Central memory CD8-positive, alpha-beta T cell (primary cell): ENCODE results near the gene PKIB.
A peak's percentile ranks its signal among the peaks of the same experiment; 100 is the strongest.
"Not testable (repeated sequence)": the region's sequence is repeated elsewhere in the genome, so short reads cannot be mapped to it uniquely, and the experiment has no call there.

ENCODE experiments used
- ATAC-seq: fragments of 150-1000 bp; cut with Tn5 transposase; replicated peaks from 2 replicates; pipeline ENCODE4 v1.10.0; 2022; ENCODE audit warnings: mild to moderate bottlenecking, moderate FRiP score, moderate number of reproducible peaks; ENCODE audit not compliant: poor library complexity, severe bottlenecking; ENCODE audit errors: extremely low read depth
- DNase-seq, 2 donors: peaks; one replicate each; pipeline ENCODE4 v3.0.0; 2021; ENCODE audit warnings: low spot score in 2 of 2
- H3K27ac Mint-ChIP-seq: one replicate; pipeline ENCODE4 v1.8.0; 2022; ENCODE audit warnings: low read depth, mild to moderate bottlenecking, moderate library complexity, mixed read lengths
- H3K27me3 Mint-ChIP-seq: one replicate; pipeline ENCODE4 v1.8.0; 2022; ENCODE audit warnings: mixed read lengths
- H3K36me3 Mint-ChIP-seq: one replicate; pipeline ENCODE4 v1.8.0; 2022; ENCODE audit warnings: mild to moderate bottlenecking, moderate library complexity, mixed read lengths; ENCODE audit not compliant: insufficient read depth
- H3K4me1 Mint-ChIP-seq: one replicate; pipeline ENCODE4 v1.8.0; 2022; ENCODE audit warnings: mixed read lengths
- H3K4me3 Mint-ChIP-seq: one replicate; pipeline ENCODE4 v1.8.0; 2022; ENCODE audit warnings: mild to moderate bottlenecking, moderate library complexity, mixed read lengths
- H3K9me3 Mint-ChIP-seq: one replicate; pipeline ENCODE4 v1.8.0; 2022; ENCODE audit warnings: mixed read lengths

The PKIB gene

GRCh38 chr6:122598295-122598694 is 11.9 kb upstream of the PKIB start:
- not testable (repeated sequence) for H3K4me3 Mint-ChIP-seq, H3K4me1 Mint-ChIP-seq, H3K9me3 Mint-ChIP-seq, H3K27me3 Mint-ChIP-seq, ATAC-seq, H3K36me3 Mint-ChIP-seq, DNase-seq, H3K27ac Mint-ChIP-seq

- Mint-ChIP-seq H3K4me1 (no peaks in the 10 kb centered on the region), H3K27ac (no peak overlapping the region), H3K27me3 (peaks cover 17% of the 10 kb centered on the region), H3K4me3 (no peak overlapping the region), H3K9me3 (peaks cover 13% of the 10 kb centered on the region), H3K36me3 (no peaks in the 10 kb centered on the region)
- DNase-seq (no peak), ATAC-seq (no peak)
These were observed 5.5 kb upstream of the PKIB start for GRCh38 chr6:122604676-122605075.

GRCh38 chr6:122610690-122611455 is 668 bp downstream of the PKIB start:
- no peak overlapping the region for H3K27ac Mint-ChIP-seq
- H3K9me3 Mint-ChIP-seq = peaks cover 17% of the 10 kb centered on the region
- no peaks in the 10 kb centered on the region for H3K4me1 Mint-ChIP-seq
- H3K27me3 Mint-ChIP-seq = peaks cover 30% of the 10 kb centered on the region
- peak overlapping the region; percentile 79 for H3K4me3 Mint-ChIP-seq
- ATAC-seq (no peak), DNase-seq (no peak)
- no peaks in the 10 kb centered on the region for H3K36me3 Mint-ChIP-seq

- no peak overlapping the region for H3K27ac Mint-ChIP-seq
- no peaks in the 10 kb centered on the region for H3K36me3 Mint-ChIP-seq
- no peak overlapping the region for H3K4me3 Mint-ChIP-seq
- ATAC-seq (no peak), DNase-seq (no peak)
- H3K9me3 Mint-ChIP-seq = peaks cover 16% of the 10 kb centered on the region
- H3K27me3 Mint-ChIP-seq = peaks cover 23% of the 10 kb centered on the region
- H3K4me1 Mint-ChIP-seq = no peaks in the 10 kb centered on the region
These were observed 2.6 kb downstream of the PKIB start for GRCh38 chr6:122612838-122613237.

- Mint-ChIP-seq H3K27me3 (peaks cover 13% of the 10 kb centered on the region), H3K36me3 (no peaks in the 10 kb centered on the region), H3K4me3 (no peak overlapping the region), H3K27ac (no peak overlapping the region), H3K4me1 (no peaks in the 10 kb centered on the region), H3K9me3 (peaks cover 12% of the 10 kb centered on the region)
- DNase-seq = no peak
- no peak for ATAC-seq
These were observed 4.1 kb downstream of the PKIB start for GRCh38 chr6:122614303-122614702.

- ATAC-seq (no peak), DNase-seq (no peak)
- Mint-ChIP-seq H3K4me1 (no peaks in the 10 kb centered on the region), H3K27ac (no peak overlapping the region), H3K36me3 (no peaks in the 10 kb centered on the region), H3K9me3 (peaks cover 12% of the 10 kb centered on the region), H3K27me3 (peaks cover 13% of the 10 kb centered on the region), H3K4me3 (no peak overlapping the region)
These were observed 5.2 kb downstream of the PKIB start for GRCh38 chr6:122615409-122615808.

- DNase-seq (no peak), ATAC-seq (no peak)
- no peaks in the 10 kb centered on the region for H3K27me3 Mint-ChIP-seq
- H3K4me3 Mint-ChIP-seq = no peak overlapping the region
- no peaks in the 10 kb centered on the region for H3K36me3 Mint-ChIP-seq
- H3K27ac Mint-ChIP-seq = no peak overlapping the region
- no peaks in the 10 kb centered on the region for H3K4me1 Mint-ChIP-seq
- H3K9me3 Mint-ChIP-seq = peaks cover 12% of the 10 kb centered on the region
These were observed 6.7 kb downstream of the PKIB start for GRCh38 chr6:122616877-122617276.

GRCh38 chr6:122619309-122619708 is 9.1 kb downstream of the PKIB start:
- no peak overlapping the region for H3K27ac Mint-ChIP-seq
- H3K9me3 Mint-ChIP-seq = peaks cover 12% of the 10 kb centered on the region
- H3K36me3 Mint-ChIP-seq = no peaks in the 10 kb centered on the region
- no peaks in the 10 kb centered on the region for H3K4me1 Mint-ChIP-seq
- H3K27me3 Mint-ChIP-seq = no peaks in the 10 kb centered on the region
- DNase-seq = no peak
- H3K4me3 Mint-ChIP-seq = no peak overlapping the region
- ATAC-seq = no peak

- DNase-seq = no peak
- Mint-ChIP-seq H3K4me1 (no peaks in the 10 kb centered on the region), H3K36me3 (no peaks in the 10 kb centered on the region), H3K27ac (no peak overlapping the region), H3K4me3 (no peak overlapping the region), H3K27me3 (no peaks in the 10 kb centered on the region), H3K9me3 (peaks cover 9% of the 10 kb centered on the region)
- no peak for ATAC-seq
These were observed 10.2 kb downstream of the PKIB start for GRCh38 chr6:122620428-122620827.

GRCh38 chr6:122620902-122621301 is 10.7 kb downstream of the PKIB start:
- DNase-seq (no peak), ATAC-seq (no peak)
- Mint-ChIP-seq H3K36me3 (no peaks in the 10 kb centered on the region), H3K27me3 (no peaks in the 10 kb centered on the region), H3K4me3 (no peak overlapping the region), H3K4me1 (no peaks in the 10 kb centered on the region), H3K27ac (no peak overlapping the region), H3K9me3 (peaks cover 5% of the 10 kb centered on the region)

GRCh38 chr6:122621638-122622037 is 11.4 kb downstream of the PKIB start:
- Mint-ChIP-seq H3K4me3 (no peak overlapping the region), H3K27ac (no peak overlapping the region), H3K36me3 (no peaks in the 10 kb centered on the region), H3K4me1 (no peaks in the 10 kb centered on the region), H3K27me3 (no peaks in the 10 kb centered on the region), H3K9me3 (no peaks in the 10 kb centered on the region)
- DNase-seq = no peak
- ATAC-seq = no peak

GRCh38 chr6:122622479-122622878 is 12.3 kb downstream of the PKIB start:
- Mint-ChIP-seq H3K27me3 (no peaks in the 10 kb centered on the region), H3K36me3 (no peaks in the 10 kb centered on the region), H3K4me1 (no peaks in the 10 kb centered on the region), H3K4me3 (no peak overlapping the region), H3K27ac (no peak overlapping the region), H3K9me3 (peaks cover 4% of the 10 kb centered on the region)
- ATAC-seq (no peak), DNase-seq (no peak)

- Mint-ChIP-seq H3K36me3 (no peaks in the 10 kb centered on the region), H3K27ac (no peak overlapping the region), H3K27me3 (no peaks in the 10 kb centered on the region), H3K9me3 (peaks cover 7% of the 10 kb centered on the region), H3K4me1 (no peaks in the 10 kb centered on the region), H3K4me3 (no peak overlapping the region)
- DNase-seq = no peak
- no peak for ATAC-seq
These were observed 13.1 kb downstream of the PKIB start for GRCh38 chr6:122623279-122623678.
